Psoas muscle (tissue), 8 donors: Measurements from ENCODE around the gene ZNF329. TPM values are rescaled to one million over a fixed set of nuclear protein-coding genes. Genes with fewer than 3 reads are reported as not detected.
A peak's percentile ranks its signal among the peaks of the same experiment; 100 is the strongest.

ENCODE experiments used
- ATAC-seq, 4 donors: fragments of 200-7000 bp; cut with Tn5 transposase; one replicate each; pipeline ENCODE4 v1.9.1; 2020; ENCODE audit warnings: moderate library complexity in 3 of 4, mild to moderate bottlenecking in 2 of 4
- DNase-seq, 2 donors: peaks; one replicate each; pipeline ENCODE4 v3.0.0-alpha.2; 2020
- H3K27ac ChIP-seq: fragments of 200-600 bp; one replicate; pipeline ENCODE4 v1.8.0; 2022
- H3K27me3 ChIP-seq, 3 donors: fragments of 200-600 bp in 1 of 3; one replicate each; pipeline versions ENCODE4 v1.6.1 to v1.8.0; 2013 to 2022; ENCODE audit warnings: low read length in 2 of 3, mild to moderate bottlenecking in 2 of 3, moderate library complexity in 1 of 3; ENCODE audit not compliant: insufficient read depth in 3 of 3
- H3K36me3 ChIP-seq, 2 donors: fragments of 200-600 bp in 1 of 2; one replicate each; pipeline versions ENCODE4 v1.6.1 to v1.8.0; 2013 to 2022; ENCODE audit warnings: low read depth in 1 of 2, mild to moderate bottlenecking in 1 of 2, moderate library complexity in 1 of 2; ENCODE audit not compliant: insufficient read depth in 1 of 2
- H3K4me1 ChIP-seq: fragments of 200-600 bp; one replicate; pipeline ENCODE4 v1.8.0; 2022
- H3K4me3 ChIP-seq: fragments of 200-600 bp; one replicate; pipeline ENCODE4 v1.8.0; 2022; ENCODE audit warnings: mild to moderate bottlenecking
- H3K9me3 ChIP-seq: fragments of 200-600 bp; one replicate; pipeline ENCODE4 v1.8.0; 2022
- CTCF ChIP-seq: fragments of 200-600 bp; IDR thresholded peaks from one replicate; pipeline ENCODE4 v1.8.0; 2022; ENCODE audit warnings: antibody characterized with exemption
- WGBS, 3 donors: extraction: QIAGEN DNeasy Blood & Tissue Kit; methylation state at CpG; one replicate each; pipeline versions ENCODE4 v1.1.6 to v1.1.7; 2013; 5-methylcytosine and 5-hydroxymethylcytosine counted together
- intact Hi-C, 2 donors: fragments of 100-400 bp; cut with DNase I; formaldehyde crosslinking; loops; one replicate each; pipeline versions ENCODE4 v1.11.0 to v1.14.2; 2022
- polyA plus RNA-seq, 3 donors: library from polyadenylated mRNA; stranded (reverse); fragments of 200-250 nt; gene quantifications; one replicate each; pipeline ENCODE4 v1.2.3, GENCODE V29; 2013
- total RNA-seq, 4 donors: library from RNA; stranded (reverse); fragmentation: NEBNext Ultra II Directional in 2 of 4; extraction: Animal tissue kit (Norgen Biotek cat#: 25700) in 2 of 4; gene quantifications; one replicate each; pipeline versions ENCODE4 v1.2.1 to v1.2.4, GENCODE V29; 2021 to 2023
- donor health status: healthy with polysubstance abuse.
- donor health status: DM: no; HTN: no; CAD: no; lungs with moderate emphysema.
- donor health status: Bipolar disorder and iron deficiency.
- donor health status: healthy.
- donor health status: DM: yes; HTN: yes; CAD: no.
- donor health status: DM: no; HTN: no; CAD: no.
- donor health status: DM: no; HTN: no; CAD: no.
- donor health status: DM: yes; HTN: yes; CAD: no.

Gene ZNF329
- total and polyA plus RNA-seq, 7 donors: 0.79 to 5.7 (median 1.9) TPM

- Histone ChIP-seq H3K27me3 (no peaks in the 10 kb centered on the region), H3K9me3 (peaks cover 91% of the 10 kb centered on the region), H3K27ac (peak overlapping the region; percentile 98), H3K4me3 (peak overlapping the region; percentile 98), H3K36me3 (peaks cover 24 to 27% of the 10 kb centered on the region in 2 donors), H3K4me1 (peaks cover 3% of the 10 kb centered on the region)
- WGBS, 3 donors: 2 to 8% (median 5%) methylated on average over 16 to 17 of the region's 17 CpGs
- intact Hi-C loops: no loop called here
- DNase-seq (no peak), ATAC-seq (no peak)
- no peak for TF ChIP-seq CTCF
Observed at GRCh38 chr19:58182577-58182988, 32.0 kb upstream of the ZNF329 start.

GRCh38 chr19:58181902-58182576 is 31.4 kb upstream of the ZNF329 start:
- peaks cover 3% of the 10 kb centered on the region for H3K4me1 ChIP-seq
- ATAC-seq (no peak), DNase-seq (peak; percentile 19 to 65)
- peak overlapping the region; percentile 98 for H3K27ac ChIP-seq
- TF ChIP-seq CTCF: peak; percentile 30
- H3K27me3 ChIP-seq: no peaks in the 10 kb centered on the region
- H3K36me3 ChIP-seq: peaks cover 21 to 23% of the 10 kb centered on the region in 2 donors
- H3K4me3 ChIP-seq: peak overlapping the region; percentile 98
- WGBS, 3 donors: 33 to 51% (median 36%) methylated on average over 4 of the region's 4 CpGs
- H3K9me3 ChIP-seq: peaks cover 91% of the 10 kb centered on the region
- intact Hi-C loops: no loop called here

GRCh38 chr19:58170860-58171259 is 20.3 kb upstream of the ZNF329 start:
- no peak overlapping the region for H3K27ac ChIP-seq
- H3K4me3 ChIP-seq: no peak overlapping the region
- no peaks in the 10 kb centered on the region for H3K27me3 ChIP-seq
- ATAC-seq (no peak), DNase-seq (no peak)
- no peaks in the 10 kb centered on the region for H3K4me1 ChIP-seq
- no peaks in the 10 kb centered on the region for H3K36me3 ChIP-seq
- TF ChIP-seq CTCF: no peak
- intact Hi-C loops: no loop called here
- peaks cover 65% of the 10 kb centered on the region for H3K9me3 ChIP-seq
- 42 to 59% (median 52%) methylated on average over 1 of the region's 1 CpG for WGBS, 3 donors

- 55 to 65% (median 57%) methylated on average over 4 of the region's 4 CpGs for WGBS, 3 donors
- H3K36me3 ChIP-seq: no peaks in the 10 kb centered on the region
- no peak for TF ChIP-seq CTCF
- H3K9me3 ChIP-seq: peaks cover 74% of the 10 kb centered on the region
- no peaks in the 10 kb centered on the region for H3K27me3 ChIP-seq
- intact Hi-C loops: no loop called here
- H3K4me3 ChIP-seq: no peak overlapping the region
- ATAC-seq: no peak
- no peaks in the 10 kb centered on the region for H3K4me1 ChIP-seq
- DNase-seq: no peak
- H3K27ac ChIP-seq: no peak overlapping the region
Observed at GRCh38 chr19:58166708-58167280, 16.2 kb upstream of the ZNF329 start.
